ENCODE measurements around the gene PDE2A. TPM values are rescaled to one million over a fixed set of nuclear protein-coding genes. Genes with fewer than 3 reads are reported as not detected.

The PDE2A gene
- total RNA-seq, 1 experiment from 2014 or later, result 1.9 TPM

GRCh38 chr11:72534371-72535193 lies 139.6 kb downstream of the PDE2A start:
- no peaks in the 10 kb centered on the region for H3K36me3 ChIP-seq (replicated peaks; ENCODE audit: control insufficient read depth, insufficient read depth, low read length)
- no peaks in the 10 kb centered on the region for H3K27me3 ChIP-seq (ENCODE audit: control insufficient read depth, insufficient read depth, low read length)
- H3K4me3 ChIP-seq (ENCODE audit: insufficient read depth, low read depth, low read length), result no peak overlapping the region
- DNase-seq, result peak; percentile 39

GRCh38 chr11:72529068-72529467 lies 145.2 kb downstream of the PDE2A start:
- H3K4me3 ChIP-seq (ENCODE audit: insufficient read depth, low read depth, low read length), result no peak overlapping the region
- DNase-seq, result no peak
- no peaks in the 10 kb centered on the region for H3K27me3 ChIP-seq (ENCODE audit: control insufficient read depth, insufficient read depth, low read length)
- no peaks in the 10 kb centered on the region for H3K36me3 ChIP-seq (replicated peaks; ENCODE audit: control insufficient read depth, insufficient read depth, low read length)

- no peak overlapping the region for H3K4me3 ChIP-seq (ENCODE audit: insufficient read depth, low read depth, low read length)
- H3K27me3 ChIP-seq (ENCODE audit: control insufficient read depth, insufficient read depth, low read length), result no peaks in the 10 kb centered on the region
- no peaks in the 10 kb centered on the region for H3K36me3 ChIP-seq (replicated peaks; ENCODE audit: control insufficient read depth, insufficient read depth, low read length)
- DNase-seq, result no peak
Observed at GRCh38 chr11:72528121-72528520, 146.1 kb downstream of the PDE2A start.

Other genes with a start within 250 kb of the PDE2A start
- gene CLPB, start 239.9 kb downstream of the PDE2A start, total RNA-seq (2014; rRNA removed; shearing (Covaris generic)), result 27.1 and 32.4 TPM in 2 replicates
- 85.2 and 85.5 TPM in 2 replicates for gene ARAP1, start 78.0 kb upstream of the PDE2A start, total RNA-seq (2014; rRNA removed; shearing (Covaris generic))
- 19.3 and 26.8 TPM in 2 replicates for gene STARD10, start 119.6 kb upstream of the PDE2A start, total RNA-seq (2014; rRNA removed; shearing (Covaris generic))
- gene ATG16L2, start 140.0 kb upstream of the PDE2A start, total RNA-seq (2014; rRNA removed; shearing (Covaris generic)), result 6.2 and 16.0 TPM in 2 replicates

Measured in H7 (cell line).